Measurements from ENCODE around the gene PTH1R.

PTH1R gene

DNA sequence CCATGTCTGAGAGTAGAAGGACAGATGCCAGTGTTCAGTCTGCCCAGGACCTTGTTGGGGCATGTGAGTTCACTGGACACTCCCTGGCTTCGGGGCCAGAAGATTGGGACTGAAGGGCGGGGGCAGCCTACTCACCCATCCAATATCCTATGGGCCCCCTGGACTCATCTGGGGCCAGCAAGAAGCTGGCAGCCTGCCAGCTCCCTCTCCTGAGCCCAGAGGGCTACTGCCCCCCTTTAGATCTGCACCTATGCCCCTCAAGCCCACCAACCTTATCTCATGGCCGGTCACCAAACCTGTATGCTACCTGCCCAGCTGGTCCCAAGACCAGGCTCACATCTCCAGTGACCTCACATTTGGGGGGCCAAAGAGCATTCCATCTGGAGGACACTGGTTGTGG lies 8.1 kb downstream of the PTH1R start:
- no peak for DNase-seq (ENCODE audit: low spot score)
- ChIA-PET CTCF (interaction anchor here (0.6 kb wide), 1 partner anchor 70 kb away, joined by 3 read pairs; no protein-coding TSS in a partner anchor), POLR2A (ENCODE audit: low non-redundant PET) (no interaction called here)
- H3K27ac ChIP-seq = no peak overlapping the region
- TF ChIP-seq, protein P1, sequence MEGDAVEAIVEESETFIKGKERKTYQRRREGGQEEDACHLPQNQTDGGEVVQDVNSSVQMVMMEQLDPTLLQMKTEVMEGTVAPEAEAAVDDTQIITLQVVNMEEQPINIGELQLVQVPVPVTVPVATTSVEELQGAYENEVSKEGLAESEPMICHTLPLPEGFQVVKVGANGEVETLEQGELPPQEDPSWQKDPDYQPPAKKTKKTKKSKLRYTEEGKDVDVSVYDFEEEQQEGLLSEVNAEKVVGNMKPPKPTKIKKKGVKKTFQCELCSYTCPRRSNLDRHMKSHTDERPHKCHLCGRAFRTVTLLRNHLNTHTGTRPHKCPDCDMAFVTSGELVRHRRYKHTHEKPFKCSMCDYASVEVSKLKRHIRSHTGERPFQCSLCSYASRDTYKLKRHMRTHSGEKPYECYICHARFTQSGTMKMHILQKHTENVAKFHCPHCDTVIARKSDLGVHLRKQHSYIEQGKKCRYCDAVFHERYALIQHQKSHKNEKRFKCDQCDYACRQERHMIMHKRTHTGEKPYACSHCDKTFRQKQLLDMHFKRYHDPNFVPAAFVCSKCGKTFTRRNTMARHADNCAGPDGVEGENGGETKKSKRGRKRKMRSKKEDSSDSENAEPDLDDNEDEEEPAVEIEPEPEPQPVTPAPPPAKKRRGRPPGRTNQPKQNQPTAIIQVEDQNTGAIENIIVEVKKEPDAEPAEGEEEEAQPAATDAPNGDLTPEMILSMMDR (conservative IDR thresholded peaks at IDR 0.05; ENCODE audit: low read depth) = no peak

- POLR2A ChIA-PET (ENCODE audit: low non-redundant PET) = no interaction called here
- CTCF ChIA-PET = interaction anchor here (1.2 kb wide), 1 partner anchor 22 kb away, joined by 3 read pairs; no protein-coding TSS in a partner anchor
- H3K27ac ChIP-seq = no peak overlapping the region
- TF ChIP-seq, protein P1 (conservative IDR thresholded peaks at IDR 0.05; ENCODE audit: low read depth) = no peak
- no peak for DNase-seq (ENCODE audit: low spot score)
Measured at GRCh38 chr3:46887980-46888494, 10.5 kb downstream of the PTH1R start.

DNA sequence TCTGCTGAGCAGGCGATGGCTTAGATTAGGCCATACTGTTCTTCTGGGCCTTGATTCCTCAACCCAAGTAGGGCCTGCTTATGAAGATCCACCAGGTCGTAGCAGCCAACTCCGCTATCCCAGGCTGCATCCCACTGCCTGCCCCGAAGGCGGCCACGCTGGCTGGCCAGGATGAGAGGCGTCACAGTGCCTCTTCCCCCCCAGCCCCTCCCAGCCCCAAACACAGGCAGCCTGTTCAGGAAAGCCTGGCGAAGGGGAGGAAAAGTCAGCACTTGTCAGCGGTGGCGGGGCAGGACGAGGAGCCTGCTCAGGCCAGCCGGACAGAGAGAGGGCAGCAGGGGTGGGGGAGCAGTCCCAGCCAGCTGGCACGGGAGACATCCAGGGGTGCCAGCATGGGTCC lies 11.2 kb downstream of the PTH1R start:
- DNase-seq (ENCODE audit: low spot score) = no peak
- no peak overlapping the region for H3K27ac ChIP-seq
- ChIA-PET CTCF (no interaction called here), POLR2A (ENCODE audit: low non-redundant PET) (no interaction called here)
- TF ChIP-seq, protein P1 (conservative IDR thresholded peaks at IDR 0.05; ENCODE audit: low read depth) = no peak

DNA sequence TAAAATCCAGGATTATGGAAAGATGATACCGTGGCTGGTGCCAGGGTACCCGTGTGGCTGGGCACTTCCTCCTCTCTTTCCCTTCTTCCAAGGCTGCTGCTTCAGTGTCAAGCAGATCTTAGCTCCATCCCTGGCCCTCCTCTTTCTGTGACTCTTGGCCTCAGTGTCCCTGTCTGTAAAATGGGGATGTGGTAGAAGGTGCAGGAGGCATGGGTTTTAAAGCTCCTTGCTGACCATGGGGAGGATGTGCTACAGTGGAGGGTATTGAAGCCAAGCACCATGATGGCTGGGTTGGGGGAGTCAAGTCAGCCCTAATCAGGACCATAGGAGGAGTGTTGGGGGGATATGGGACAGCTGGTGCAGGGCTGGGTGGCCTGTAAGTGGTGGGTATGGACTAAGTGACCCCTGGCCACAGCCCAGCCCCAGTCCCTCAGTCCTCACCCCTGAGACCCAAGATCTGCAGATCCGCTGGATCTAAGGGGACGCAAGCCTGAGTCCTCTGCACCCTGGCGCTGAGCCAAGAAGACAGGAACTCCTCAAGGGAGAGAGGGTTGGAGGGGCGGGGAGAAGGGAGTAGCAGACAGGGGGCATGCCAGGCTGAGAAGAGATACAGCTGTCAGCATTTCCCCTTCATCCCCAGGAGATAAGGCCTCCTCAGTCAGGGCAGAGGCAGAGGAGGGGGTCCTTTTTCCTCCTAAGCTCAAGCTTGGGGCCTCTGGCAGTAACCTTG lies 12.0 kb downstream of the PTH1R start:
- TF ChIP-seq, protein P1 (conservative IDR thresholded peaks at IDR 0.05; ENCODE audit: low read depth) = no peak
- no peak for DNase-seq (ENCODE audit: low spot score)
- H3K27ac ChIP-seq = no peak overlapping the region
- ChIA-PET CTCF (interaction anchor here (0.7 kb wide), 1 partner anchor 70 kb away, joined by 5 read pairs; no protein-coding TSS in a partner anchor), POLR2A (ENCODE audit: low non-redundant PET) (no interaction called here)

DNA sequence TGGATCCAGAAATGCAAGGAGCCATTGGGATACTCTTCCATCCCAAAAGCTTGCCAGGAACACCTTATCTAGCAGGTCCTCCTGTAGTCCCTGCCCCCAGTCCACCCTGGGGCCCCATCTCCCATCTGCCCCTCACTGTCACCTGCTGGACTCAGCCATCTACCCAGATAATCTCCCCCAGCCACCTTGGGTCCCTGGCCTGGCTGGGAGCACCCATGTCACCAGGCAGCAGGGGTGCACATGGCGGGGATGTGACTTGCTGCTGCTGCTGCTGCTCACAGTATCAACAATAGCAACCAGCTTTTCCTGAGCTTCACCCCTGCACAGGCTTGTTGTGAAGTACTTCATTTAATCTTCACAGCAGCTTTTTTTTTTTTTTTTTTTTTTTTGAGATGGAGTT lies 12.6 kb downstream of the PTH1R start:
- no peak overlapping the region for H3K27ac ChIP-seq
- no peak for DNase-seq (ENCODE audit: low spot score)
- TF ChIP-seq, protein P1 (conservative IDR thresholded peaks at IDR 0.05; ENCODE audit: low read depth) = no peak
- ChIA-PET CTCF (interaction anchor here (0.7 kb wide), 1 partner anchor 70 kb away, joined by 5 read pairs; no protein-coding TSS in a partner anchor), POLR2A (ENCODE audit: low non-redundant PET) (no interaction called here)

DNA sequence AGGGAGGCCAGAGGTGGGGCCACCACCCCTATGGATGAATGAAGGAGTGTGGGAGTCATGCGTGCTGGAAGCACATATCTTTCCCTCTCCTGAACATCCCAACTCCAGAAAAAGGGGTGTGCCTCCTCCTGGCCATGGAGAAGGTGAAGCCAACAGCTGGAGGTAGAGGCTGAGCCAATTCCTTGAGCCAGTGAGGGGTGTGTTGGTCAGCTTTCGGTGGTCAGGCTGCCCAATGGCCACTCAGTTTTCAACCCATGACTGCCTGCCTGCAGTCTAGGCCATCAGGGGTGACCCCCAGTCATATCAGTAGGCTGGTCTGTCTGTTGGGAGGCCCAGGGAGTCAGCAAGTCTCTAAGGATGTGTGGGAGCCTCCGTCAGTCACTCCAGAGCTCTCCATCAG lies 13.6 kb downstream of the PTH1R start:
- H3K27ac ChIP-seq = no peak overlapping the region
- TF ChIP-seq, protein P1 (conservative IDR thresholded peaks at IDR 0.05; ENCODE audit: low read depth) = no peak
- CTCF ChIA-PET = no interaction called here
- no peak for DNase-seq (ENCODE audit: low spot score)
- POLR2A ChIA-PET (ENCODE audit: low non-redundant PET) = no interaction called here

Measured in RWPE1 (cell line).